HG03342 (cell line): ENCODE measurements around the gene CPA3.

Experiments
- ATAC-seq: cut with Tn5 transposase; IDR thresholded peaks from one replicate; pipeline ENCODE4 v1.9.1; 2021; ENCODE audit warnings: mild to moderate bottlenecking, moderate library complexity; ENCODE audit not compliant: unreplicated experiment

CPA3 gene

DNA sequence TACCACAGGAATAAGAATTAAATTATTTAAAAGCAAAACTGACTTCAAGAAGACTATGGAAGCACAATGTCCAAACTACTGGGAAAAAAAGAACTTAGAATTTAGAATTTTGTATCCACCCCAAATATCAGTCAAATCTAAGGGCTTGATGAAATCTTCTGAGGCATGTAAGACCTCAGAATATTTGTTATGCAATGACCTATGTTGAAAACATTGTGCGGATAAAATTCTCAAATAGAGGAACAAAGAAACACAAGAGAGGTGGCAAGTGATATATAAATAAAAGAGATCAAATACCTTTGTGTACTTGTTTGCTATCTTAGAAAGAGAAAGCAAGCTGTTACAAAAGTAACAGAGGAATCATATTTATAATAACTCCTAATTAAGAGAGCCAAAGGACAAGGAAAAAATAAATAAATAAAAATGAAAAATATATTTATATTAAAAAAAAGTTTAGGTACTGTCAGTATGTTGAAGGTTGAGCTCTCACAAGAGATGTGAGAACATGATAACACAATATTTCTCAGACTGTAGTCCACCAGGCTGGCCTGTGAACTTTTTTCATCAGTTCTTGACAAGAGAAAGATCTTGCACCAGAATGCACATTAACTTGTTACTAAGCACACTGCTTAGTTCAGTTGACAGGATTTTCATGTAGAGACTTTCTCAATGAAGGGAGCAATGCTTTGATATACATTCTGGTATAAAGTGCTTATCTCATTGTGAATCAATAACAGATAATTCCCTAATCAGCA is 50.0 kb downstream of the CPA3 start:
- no peak for ATAC-seq

DNA sequence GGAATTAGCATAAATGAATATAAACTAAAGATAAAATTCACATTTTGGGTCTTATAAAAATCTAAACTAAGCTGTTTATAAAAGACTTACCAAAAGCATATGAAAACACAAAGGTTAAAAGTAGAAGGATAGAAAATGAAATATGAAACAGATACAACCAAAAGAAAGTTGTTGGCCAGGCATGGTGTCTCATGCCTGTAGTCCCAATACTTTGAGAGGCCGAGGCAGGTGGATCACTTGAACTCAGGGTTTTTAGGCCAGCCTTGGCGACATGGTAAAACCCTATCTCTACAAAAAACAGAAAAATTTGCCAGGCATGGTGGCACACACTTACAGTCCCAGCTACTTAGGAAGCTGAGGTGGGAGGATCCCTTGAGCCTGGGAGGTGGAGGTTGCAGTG is 51.0 kb downstream of the CPA3 start:
- no peak for ATAC-seq

GRCh38 chr3:148922467-148922866 is 57.4 kb downstream of the CPA3 start:
- peak; percentile 57 for ATAC-seq

DNA sequence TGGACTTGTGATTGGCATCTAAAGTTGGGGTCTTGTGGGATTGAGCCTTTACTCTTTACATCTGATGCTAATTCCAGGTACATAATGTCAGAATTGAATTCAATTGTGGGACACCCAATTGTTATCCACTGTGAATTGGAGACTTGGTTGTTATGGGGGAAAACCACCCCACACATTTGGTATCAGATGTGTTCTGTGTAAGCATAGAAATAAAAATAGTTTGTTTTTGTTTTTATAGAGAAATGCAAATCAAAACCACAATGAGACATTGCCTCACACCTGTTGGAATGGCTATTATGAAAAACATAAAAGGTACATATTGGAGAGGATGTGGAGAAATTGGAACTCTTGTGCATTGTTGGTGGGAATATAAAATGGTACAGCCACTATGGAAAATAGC is 58.5 kb downstream of the CPA3 start:
- ATAC-seq, result peak; percentile 52

DNA sequence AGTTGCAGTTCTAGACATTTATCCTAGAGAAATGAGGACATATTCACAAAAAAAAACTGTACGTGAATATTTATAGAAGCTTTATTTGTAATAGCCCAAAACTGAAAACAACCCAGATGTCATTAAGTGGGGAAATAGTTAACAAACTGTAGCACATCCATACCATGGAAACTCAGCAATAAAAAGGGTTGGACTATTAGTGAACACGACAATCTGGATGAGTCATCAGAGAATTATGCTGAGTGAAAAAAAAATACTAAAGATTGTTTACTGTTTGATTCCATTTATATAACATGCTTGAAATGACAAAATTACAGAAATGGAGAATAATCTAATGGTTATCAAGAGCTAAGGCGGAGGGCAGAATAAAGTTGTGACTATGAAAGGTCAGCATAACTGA is 59.5 kb downstream of the CPA3 start:
- no peak for ATAC-seq

GRCh38 chr3:148925845-148926244 is 60.7 kb downstream of the CPA3 start:
- no peak for ATAC-seq

DNA sequence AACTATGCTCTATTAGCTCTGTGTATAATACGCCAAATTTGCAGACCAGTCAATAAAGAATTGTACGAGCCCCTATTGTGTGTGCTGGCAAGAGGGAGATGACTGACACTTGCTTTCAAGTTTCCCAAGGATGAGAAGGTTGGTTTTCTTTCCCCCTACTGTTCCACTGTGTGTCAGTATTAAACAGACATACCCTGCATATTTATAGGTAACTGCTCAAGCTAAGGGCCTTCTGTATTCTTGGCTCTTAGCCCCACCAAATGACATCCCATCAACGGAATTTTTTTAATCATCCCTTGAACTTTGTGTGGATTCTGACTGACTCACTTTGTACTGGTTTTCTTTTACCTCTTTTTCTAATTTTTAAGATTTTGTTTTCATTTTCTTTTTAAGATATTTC is 65.7 kb downstream of the CPA3 start:
- no peak for ATAC-seq

GRCh38 chr3:148931574-148931973 is 66.5 kb downstream of the CPA3 start:
- ATAC-seq, result no peak

GRCh38 chr3:148932972-148933371 is 67.9 kb downstream of the CPA3 start:
- no peak for ATAC-seq

DNA sequence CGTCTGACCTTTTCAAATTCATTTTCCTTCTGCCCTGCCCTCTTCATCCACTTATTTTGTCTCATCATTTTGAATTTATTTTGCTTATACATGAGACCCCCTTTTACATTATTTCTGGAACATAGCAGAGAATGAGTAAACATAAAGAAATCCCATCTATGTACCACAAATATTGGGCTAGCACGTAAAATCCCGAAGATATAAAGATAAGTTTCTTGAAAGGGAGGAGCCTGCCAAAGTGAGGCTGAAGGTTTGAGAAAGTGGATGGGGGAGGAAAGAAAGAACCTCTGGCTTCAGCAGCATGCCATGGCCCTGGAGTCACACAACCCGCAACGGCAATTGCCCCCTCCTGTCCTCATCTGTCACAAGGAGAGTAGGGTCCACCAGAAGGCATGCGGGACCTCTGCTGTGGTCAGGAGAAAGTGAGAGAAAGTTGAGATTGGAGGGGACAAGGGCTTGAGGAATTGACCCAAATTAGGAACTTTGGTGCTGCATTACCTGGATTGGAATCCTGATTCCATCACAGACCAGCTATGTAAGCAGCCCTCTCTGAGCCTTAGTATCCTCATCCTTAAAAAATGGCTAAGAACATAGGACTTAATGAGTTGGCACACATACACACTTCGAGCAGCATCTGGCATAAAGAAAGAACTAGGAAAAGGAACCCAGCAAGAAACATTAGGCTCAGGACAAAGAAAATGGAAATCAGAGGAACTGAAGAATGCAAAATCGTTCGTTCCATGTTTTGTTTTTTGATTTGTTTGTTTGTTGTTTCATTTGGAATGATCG is 72.6 kb downstream of the CPA3 start:
- ATAC-seq, result no peak

GRCh38 chr3:148938306-148938705 is 73.2 kb downstream of the CPA3 start:
- ATAC-seq, result no peak

DNA sequence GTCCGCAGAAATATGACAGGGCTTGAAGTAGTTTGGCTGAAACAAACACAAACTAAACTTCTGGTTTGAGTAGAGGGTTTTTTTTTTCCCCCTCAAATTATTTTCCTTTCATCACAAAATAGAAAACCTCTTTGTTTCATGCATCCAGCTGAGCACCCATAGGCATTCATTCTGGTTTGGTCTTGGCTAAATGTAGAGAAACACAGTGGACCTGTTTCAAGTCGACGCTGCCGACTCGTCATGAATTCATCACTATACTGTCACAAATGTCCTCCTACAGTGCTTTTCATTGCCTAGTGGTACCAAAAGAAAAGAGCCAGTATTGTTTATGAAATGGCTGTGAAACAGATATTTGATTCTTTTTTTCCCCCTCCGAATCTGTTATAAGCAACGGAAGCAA is 73.8 kb downstream of the CPA3 start:
- no peak for ATAC-seq

DNA sequence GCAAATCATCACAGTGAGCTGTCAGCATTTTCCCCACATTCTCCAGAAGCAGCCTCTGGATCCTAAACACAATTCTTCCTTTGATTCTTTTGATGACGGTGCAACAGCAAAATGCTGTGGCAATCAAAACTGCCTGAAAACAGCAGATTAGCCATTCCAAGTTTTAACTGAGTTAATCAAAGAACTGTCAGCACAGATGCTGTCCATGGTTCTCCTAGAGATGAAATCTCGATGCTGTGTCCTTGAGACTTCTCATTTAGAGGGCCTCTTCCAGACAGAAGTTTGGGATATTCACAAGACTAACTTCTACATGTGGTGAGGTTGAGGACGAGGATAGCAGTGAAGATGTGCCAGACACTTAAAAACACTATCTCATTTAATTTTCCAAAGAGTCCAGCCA is 75.9 kb downstream of the CPA3 start:
- no peak for ATAC-seq

DNA sequence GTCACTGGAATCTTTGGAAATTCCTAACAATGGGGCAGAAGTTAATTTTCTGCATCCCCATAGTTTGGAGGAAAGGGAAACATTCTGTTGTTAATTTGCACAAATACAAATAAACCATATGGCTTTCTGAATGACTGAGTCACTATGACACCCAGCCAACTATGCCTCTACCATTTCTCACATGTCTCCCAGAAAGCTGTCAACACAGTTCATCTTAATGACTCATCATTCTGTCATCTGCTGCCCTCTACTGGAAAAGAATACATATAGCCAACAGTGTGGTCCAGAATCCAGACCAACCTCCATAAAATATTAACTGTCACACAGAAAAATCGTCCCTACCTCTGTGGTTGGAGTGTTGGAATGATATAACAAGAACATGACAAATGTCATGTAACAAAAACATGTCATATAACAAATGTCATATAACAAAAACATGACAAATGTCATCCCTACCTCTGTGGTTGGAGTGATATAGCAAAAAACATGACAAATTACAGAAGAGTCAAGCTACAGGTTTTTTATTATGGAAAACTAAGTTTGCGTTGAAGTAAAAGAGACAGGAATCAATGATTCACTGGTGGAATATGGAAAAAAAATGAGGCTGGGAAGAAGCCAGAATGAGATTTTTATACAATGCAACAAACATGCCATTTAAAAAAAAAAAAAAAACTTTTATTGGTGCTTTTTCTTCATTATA is 78.6 kb downstream of the CPA3 start:
- peak; percentile 98 for ATAC-seq

- ATAC-seq, result no peak
Observed at GRCh38 chr3:148945116-148945515, 80.0 kb downstream of the CPA3 start.
